HG03469 (cell line): ENCODE measurements around the gene CD180.

Experiments used
- ATAC-seq: cut with Tn5 transposase; IDR thresholded peaks from one replicate; pipeline ENCODE4 v1.9.1; 2021; ENCODE audit warnings: mild to moderate bottlenecking, moderate library complexity, moderate number of reproducible peaks; ENCODE audit not compliant: unreplicated experiment

CD180 gene

DNA sequence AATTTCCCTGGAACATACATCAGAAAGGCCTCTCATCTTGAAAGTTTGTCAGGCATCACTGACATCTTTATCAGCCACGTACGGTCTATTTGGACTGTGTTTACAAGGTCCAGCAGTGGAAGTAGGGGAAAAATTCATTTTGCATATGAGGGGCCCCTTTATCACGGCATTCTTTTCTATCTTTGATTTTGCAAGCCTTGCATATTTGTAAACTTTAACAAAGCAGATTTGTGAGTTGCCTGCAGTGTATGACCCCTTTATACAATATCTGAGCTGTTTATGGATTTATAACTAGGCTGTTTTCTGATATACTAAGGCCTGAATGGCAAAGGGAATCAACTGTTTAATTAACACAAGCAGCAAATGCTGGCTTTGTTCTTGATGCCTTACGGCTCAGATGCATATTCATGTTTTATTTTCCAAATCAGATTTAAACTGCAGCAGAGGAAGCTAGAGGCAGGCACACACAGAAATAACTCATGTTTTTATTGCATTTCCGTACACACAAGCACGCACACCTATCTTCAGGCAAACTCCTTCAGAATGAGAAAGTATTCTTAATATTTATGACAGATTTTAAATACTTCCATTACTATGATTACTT is 61.1 kb downstream of the CD180 start:
- no peak for ATAC-seq

DNA sequence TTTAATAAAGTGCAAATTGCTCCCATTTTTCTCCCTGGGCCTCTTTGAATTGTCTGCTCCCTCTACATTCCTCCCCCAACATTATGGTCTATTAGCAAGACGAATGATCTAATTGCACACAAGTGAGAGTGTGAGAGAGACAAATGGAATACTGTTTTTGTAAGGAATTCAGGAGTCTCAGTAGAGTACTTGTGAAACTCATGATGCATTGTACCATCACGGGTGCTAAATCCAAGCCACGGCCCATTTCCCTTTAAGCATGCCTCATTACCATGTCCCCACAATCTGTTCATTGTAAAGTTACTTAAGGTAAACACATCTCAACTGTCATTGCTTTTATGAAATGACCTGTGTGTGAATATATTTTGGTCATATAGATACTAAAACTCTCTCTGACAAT is 62.8 kb downstream of the CD180 start:
- no peak for ATAC-seq

DNA sequence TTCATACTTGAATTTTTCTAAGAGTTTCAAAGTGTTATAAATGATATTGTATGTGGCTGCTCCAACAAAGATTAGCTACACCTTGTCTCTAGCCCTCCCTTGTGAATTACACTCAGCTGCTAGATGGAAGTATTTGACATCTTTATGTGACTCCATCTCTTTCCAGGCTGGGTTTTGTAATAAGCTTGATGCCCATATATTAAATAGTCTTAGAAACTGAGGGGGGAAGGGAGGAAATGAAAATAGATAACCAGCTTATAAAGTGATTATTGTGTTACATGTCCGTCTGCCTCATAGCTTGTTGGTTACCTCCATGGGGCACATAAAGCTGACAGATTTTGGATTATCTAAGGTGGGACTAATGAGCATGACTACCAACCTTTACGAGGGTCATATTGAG is 63.4 kb downstream of the CD180 start:
- ATAC-seq = no peak

DNA sequence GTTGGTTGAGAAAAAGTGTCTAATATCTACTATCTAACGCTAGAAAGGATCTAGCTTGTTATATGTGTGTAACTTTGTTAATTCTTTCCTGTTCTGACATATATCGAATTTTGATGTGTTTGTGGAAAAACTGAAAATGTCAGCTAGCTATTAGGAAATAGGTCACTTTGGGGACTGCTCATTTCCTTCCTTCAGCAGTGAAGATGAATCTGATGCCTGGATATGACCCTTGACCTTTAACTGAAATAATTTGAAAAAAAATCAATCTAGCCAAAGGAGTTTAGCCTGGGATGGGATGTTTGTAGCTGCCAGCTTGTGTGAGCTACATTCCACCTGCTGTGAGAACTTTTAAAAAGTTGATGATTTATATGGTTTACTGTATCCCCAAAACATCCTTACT is 66.8 kb downstream of the CD180 start:
- ATAC-seq = no peak
